ENCODE data around the gene POLN. TPM values are rescaled to one million over a fixed set of nuclear protein-coding genes. Genes with fewer than 3 reads are reported as not detected.
"Not testable (repeated sequence)": the region's sequence is repeated elsewhere in the genome, so short reads cannot be mapped to it uniquely, and the experiment has no call there.

The POLN gene
- total and polyA plus RNA-seq, 8 donors, result 2.7 to 5.7 (median 3.9) TPM

DNA sequence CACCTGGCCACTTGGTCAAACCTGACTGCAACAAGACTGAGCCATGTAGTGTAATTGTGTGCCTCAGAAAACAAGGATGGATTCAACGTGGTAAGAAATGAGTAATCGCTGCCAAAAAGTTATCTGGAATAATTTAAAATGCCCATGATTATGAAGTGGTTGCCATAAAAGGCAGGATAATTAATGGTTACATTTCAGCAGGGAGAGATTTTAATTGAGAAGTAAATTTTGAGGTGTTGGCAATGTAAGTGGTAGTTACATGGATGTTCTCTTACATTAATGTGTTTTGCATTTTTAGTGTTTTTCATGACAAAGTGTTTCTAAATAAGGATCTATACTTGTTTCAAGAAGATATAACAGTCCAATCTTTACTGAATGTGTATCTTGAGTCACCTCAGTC lies 15.7 kb downstream of the POLN start:
- Histone ChIP-seq H3K4me1 (no peaks in the 10 kb centered on the region), H3K4me3 (no peak overlapping the region), H3K27me3 (no peaks in the 10 kb centered on the region), H3K36me3 (peaks cover 0 to 39% of the 10 kb centered on the region in 2 donors), H3K27ac (no peak overlapping the region), H3K9me3 (no peaks in the 10 kb centered on the region)
- intact Hi-C loops (cut with DNase I), result no loop called here
- TF ChIP-seq, protein P1, sequence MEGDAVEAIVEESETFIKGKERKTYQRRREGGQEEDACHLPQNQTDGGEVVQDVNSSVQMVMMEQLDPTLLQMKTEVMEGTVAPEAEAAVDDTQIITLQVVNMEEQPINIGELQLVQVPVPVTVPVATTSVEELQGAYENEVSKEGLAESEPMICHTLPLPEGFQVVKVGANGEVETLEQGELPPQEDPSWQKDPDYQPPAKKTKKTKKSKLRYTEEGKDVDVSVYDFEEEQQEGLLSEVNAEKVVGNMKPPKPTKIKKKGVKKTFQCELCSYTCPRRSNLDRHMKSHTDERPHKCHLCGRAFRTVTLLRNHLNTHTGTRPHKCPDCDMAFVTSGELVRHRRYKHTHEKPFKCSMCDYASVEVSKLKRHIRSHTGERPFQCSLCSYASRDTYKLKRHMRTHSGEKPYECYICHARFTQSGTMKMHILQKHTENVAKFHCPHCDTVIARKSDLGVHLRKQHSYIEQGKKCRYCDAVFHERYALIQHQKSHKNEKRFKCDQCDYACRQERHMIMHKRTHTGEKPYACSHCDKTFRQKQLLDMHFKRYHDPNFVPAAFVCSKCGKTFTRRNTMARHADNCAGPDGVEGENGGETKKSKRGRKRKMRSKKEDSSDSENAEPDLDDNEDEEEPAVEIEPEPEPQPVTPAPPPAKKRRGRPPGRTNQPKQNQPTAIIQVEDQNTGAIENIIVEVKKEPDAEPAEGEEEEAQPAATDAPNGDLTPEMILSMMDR (IDR thresholded peaks at IDR 0.05), result no peak
- DNase-seq (no peak), ATAC-seq (no peak)

DNA sequence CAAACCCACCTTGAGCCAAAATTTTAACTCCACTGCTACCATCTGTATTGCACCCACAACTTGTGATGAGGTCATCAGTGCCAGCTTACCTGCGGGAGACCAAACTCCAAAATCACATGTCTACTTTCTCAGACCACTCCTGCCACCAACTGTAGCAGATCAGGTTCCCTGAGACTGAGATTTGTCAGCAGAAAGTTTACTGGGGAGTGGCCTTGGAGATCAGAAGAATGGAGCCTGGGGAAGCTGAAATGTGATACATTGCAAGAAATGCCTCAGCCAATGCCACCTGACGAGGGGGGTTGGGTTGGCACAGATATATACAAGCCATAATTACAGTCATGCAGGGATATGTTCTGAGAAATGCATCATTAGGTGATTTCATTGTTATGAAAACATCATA lies 19.1 kb downstream of the POLN start:
- intact Hi-C loops (cut with DNase I), result no loop called here
- DNase-seq (peak in 1 of 4 donors; percentile 45), ATAC-seq (no peak)
- Histone ChIP-seq H3K4me1 (peaks cover 0 to 5% of the 10 kb centered on the region in 2 donors), H3K27me3 (no peaks in the 10 kb centered on the region), H3K9me3 (no peaks in the 10 kb centered on the region), H3K27ac (no peak overlapping the region), H3K36me3 (peaks cover 0 to 26% of the 10 kb centered on the region in 2 donors), H3K4me3 (no peak overlapping the region)
- TF ChIP-seq, protein P1 (IDR thresholded peaks at IDR 0.05), result no peak

DNA sequence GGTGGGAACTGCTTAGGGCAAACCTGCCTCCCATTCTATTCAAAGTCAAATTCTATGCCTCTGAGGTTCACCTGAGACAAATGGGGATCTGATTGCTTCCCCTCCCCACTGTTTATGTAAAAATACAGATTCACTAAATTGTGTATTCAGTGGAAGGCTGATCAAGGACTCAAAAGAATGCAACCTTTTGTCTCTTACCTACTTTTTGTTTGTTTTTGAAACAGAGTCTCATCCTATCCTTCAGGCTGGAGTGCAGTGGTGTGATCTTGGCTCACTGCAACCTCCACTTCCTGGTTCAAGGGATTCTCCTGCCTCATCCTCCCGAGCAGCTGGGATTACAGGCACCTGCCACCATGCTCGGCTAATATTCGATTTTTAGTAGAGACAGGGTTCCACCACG lies 20.5 kb downstream of the POLN start:
- H3K9me3 ChIP-seq; ATAC-seq; H3K4me1 ChIP-seq; H3K4me3 ChIP-seq; intact Hi-C loops (cut with DNase I); DNase-seq; H3K27ac ChIP-seq; H3K27me3 ChIP-seq: not testable (repeated sequence)
- peaks cover 0 to 17% of the 10 kb centered on the region in 2 donors for H3K36me3 ChIP-seq

DNA sequence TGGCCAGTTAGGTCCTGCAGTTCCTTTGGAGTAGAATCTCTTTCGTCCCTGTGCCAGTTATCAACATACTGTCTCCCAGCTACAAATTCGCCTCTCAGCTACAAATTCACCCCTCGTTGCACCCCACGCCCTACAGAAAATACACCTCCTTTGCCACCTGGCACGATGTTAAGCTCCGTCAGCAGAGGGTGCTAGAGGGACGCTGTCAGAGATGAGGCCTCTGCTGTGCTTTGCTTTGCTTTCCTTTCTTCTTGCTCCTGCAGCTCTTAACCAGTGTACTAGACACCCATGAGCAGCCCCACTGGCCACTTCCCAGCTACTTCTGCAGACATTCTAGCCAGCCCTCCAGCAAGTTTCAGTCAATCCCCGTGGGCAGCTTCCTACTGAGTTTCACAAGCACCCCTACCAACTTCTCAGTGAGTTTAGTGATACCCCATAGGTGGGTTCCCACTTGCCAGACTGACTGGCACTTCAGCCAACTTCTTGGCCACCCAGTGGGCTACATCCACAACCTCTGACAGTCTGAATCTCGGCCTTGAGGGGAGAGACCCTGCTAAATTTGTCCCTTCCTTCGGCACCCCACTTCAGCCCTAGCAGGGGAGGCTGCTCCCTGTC lies 21.8 kb downstream of the POLN start:
- no peak overlapping the region for H3K4me3 ChIP-seq
- ATAC-seq (peak; percentile 98), DNase-seq (peak in 3 of 4 donors; percentile 51 to 78 (median 53))
- peaks cover 0 to 15% of the 10 kb centered on the region in 2 donors for H3K36me3 ChIP-seq
- TF ChIP-seq, protein P1 (IDR thresholded peaks at IDR 0.05), result peak; percentile 63 to 66
- peaks cover 0 to 5% of the 10 kb centered on the region in 2 donors for H3K4me1 ChIP-seq
- no peaks in the 10 kb centered on the region for H3K9me3 ChIP-seq
- no peaks in the 10 kb centered on the region for H3K27me3 ChIP-seq
- intact Hi-C loops (cut with DNase I), result no loop called here
- no peak overlapping the region for H3K27ac ChIP-seq

DNA sequence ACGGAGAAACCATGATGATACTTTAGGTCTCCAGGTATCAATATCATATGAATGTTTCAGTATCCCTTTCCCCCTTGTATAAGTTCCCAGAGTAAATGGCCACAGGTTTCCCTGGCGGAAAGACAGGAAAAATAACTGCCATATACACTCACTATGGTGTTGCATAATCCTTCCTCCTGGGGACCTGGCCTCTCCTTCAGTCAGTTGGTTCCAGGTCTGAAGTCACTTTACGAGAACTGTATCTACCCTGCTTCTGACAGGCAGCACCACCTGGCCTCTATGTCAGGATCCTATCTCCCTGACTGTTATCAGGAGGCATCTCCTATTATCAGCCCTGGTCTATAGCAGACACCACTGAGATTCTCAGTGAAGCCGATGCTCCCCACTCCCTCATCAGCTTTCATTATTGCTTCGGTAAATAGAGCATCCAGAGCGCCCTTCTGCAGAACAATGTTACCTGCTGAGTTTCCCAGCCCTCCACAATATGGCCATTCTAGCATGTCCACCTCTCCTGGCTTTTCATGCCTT lies 22.6 kb downstream of the POLN start:
- no peaks in the 10 kb centered on the region for H3K9me3 ChIP-seq
- no peaks in the 10 kb centered on the region for H3K27me3 ChIP-seq
- TF ChIP-seq, protein P1 (IDR thresholded peaks at IDR 0.05), result no peak
- H3K36me3 ChIP-seq, result peaks cover 0 to 15% of the 10 kb centered on the region in 2 donors
- DNase-seq (no peak), ATAC-seq (peak; percentile 15)
- no peak overlapping the region for H3K27ac ChIP-seq
- no peak overlapping the region for H3K4me3 ChIP-seq
- H3K4me1 ChIP-seq, result peaks cover 0 to 5% of the 10 kb centered on the region in 2 donors
- intact Hi-C loops (cut with DNase I), result no loop called here

Measured in left lung (tissue), 10 donors.